HG03097 (cell line): ENCODE data around the gene VSX1.

ENCODE experiments used
- ATAC-seq: cut with Tn5 transposase; IDR thresholded peaks from one replicate; pipeline ENCODE4 v1.9.1; 2021; ENCODE audit not compliant: unreplicated experiment, low FRiP score

Gene VSX1

GRCh38 chr20:25054995-25055629 is 26.8 kb downstream of the VSX1 start:
- ATAC-seq = no peak

GRCh38 chr20:25054096-25054820 is 27.7 kb downstream of the VSX1 start:
- ATAC-seq = no peak

GRCh38 chr20:25053255-25054031 is 28.5 kb downstream of the VSX1 start:
- ATAC-seq = no peak

- no peak for ATAC-seq
Measured at GRCh38 chr20:25052255-25053194, 29.4 kb downstream of the VSX1 start.

GRCh38 chr20:25051386-25052155 is 30.4 kb downstream of the VSX1 start:
- no peak for ATAC-seq

GRCh38 chr20:25050501-25051350 is 31.2 kb downstream of the VSX1 start:
- no peak for ATAC-seq

- no peak for ATAC-seq
Measured at GRCh38 chr20:25050082-25050481, 31.9 kb downstream of the VSX1 start.

GRCh38 chr20:25049261-25050060 is 32.5 kb downstream of the VSX1 start:
- no peak for ATAC-seq

GRCh38 chr20:25048519-25048952 is 33.4 kb downstream of the VSX1 start:
- no peak for ATAC-seq

- no peak for ATAC-seq
Measured at GRCh38 chr20:25047766-25048165, 34.2 kb downstream of the VSX1 start.

- no peak for ATAC-seq
Measured at GRCh38 chr20:25046736-25047666, 34.9 kb downstream of the VSX1 start.

- ATAC-seq = no peak
Measured at GRCh38 chr20:25046181-25046641, 35.7 kb downstream of the VSX1 start.

- no peak for ATAC-seq
Measured at GRCh38 chr20:25045343-25045712, 36.6 kb downstream of the VSX1 start.

- ATAC-seq = no peak
Measured at GRCh38 chr20:25044660-25045342, 37.1 kb downstream of the VSX1 start.

- no peak for ATAC-seq
Measured at GRCh38 chr20:25044261-25044560, 37.7 kb downstream of the VSX1 start.

GRCh38 chr20:25043499-25044260 is 38.3 kb downstream of the VSX1 start:
- no peak for ATAC-seq
